Stomach (tissue), 9 donors: ENCODE results near the gene MARCHF6. TPM values are rescaled to one million over a fixed set of nuclear protein-coding genes. Genes with fewer than 3 reads are reported as not detected.

Experiments
- DNase-seq, 2 donors: peaks; one replicate each; pipeline versions ENCODE4 v3.0.0 to v3.0.0-alpha.2; 2013 to 2019
- H3K27ac ChIP-seq, 5 donors: fragments of 200-600 bp in 4 of 5; sonication (generic) in 4 of 5; one replicate each; pipeline ENCODE4 v1.5.1; 2013 to 2019; ENCODE audit warnings: mild to moderate bottlenecking in 1 of 5, moderate library complexity in 1 of 5
- H3K27me3 ChIP-seq, 3 donors: fragments of 200-600 bp; sonication (generic); one replicate each; pipeline ENCODE4 v1.5.1; 2017 to 2019; ENCODE audit warnings: mixed run types in 1 of 3
- H3K36me3 ChIP-seq, 4 donors: fragments of 200-600 bp; sonication (generic); 1 replicate in 3 of 4; 2 replicates in 1 of 4; pipeline ENCODE4 v1.5.1; 2016 to 2019
- H3K4me1 ChIP-seq, 4 donors: fragments of 200-600 bp; sonication (generic); one replicate each; pipeline ENCODE4 v1.5.1; 2016 to 2019
- H3K4me3 ChIP-seq, 4 donors: fragments of 200-600 bp; sonication (generic) in 3 of 4; one replicate each; pipeline ENCODE4 v1.5.1; 2016 to 2019; ENCODE audit warnings: mild to moderate bottlenecking in 1 of 4
- H3K9me3 ChIP-seq, 4 donors: fragments of 200-600 bp; sonication (generic); one replicate each; pipeline ENCODE4 v1.5.1; 2016 to 2019
- CTCF ChIP-seq, 7 experiments: fragments of 450-650 bp in 4 of 7; fragments of 200-600 bp in 3 of 7; sonication (generic) in 3 of 7; IDR thresholded peaks; one replicate each; pipeline ENCODE4 v1.5.1; 2016 to 2019; ENCODE audit warnings: antibody characterized with exemption in 7 of 7, control low read depth in 2 of 7, mild to moderate bottlenecking in 1 of 7
- EP300 ChIP-seq: sonication (generic); formaldehyde crosslinking; IDR thresholded peaks from one replicate; pipeline ENCODE4 v1.6.1; 2017; ENCODE audit warnings: antibody characterized with exemption
- POLR2A ChIP-seq, 4 donors: fragments of 450-650 bp; IDR thresholded peaks; one replicate each; pipeline ENCODE4 v1.6.1; 2016; ENCODE audit warnings: antibody characterized with exemption in 4 of 4, control low read depth in 2 of 4, mild to moderate bottlenecking in 1 of 4, moderate library complexity in 1 of 4
- POLR2AphosphoS5 ChIP-seq, 3 donors: sonication (generic); formaldehyde crosslinking; IDR thresholded peaks; one replicate each; pipeline ENCODE4 v1.6.1; 2016; ENCODE audit warnings: antibody characterized with exemption in 3 of 3
- WGBS, 5 donors: extraction: QIAGEN DNeasy Blood & Tissue Kit in 3 of 5; methylation state at CpG; one replicate each; pipeline versions ENCODE4 v1.1.5 to v1.1.7; 2013 to 2018; 5-methylcytosine and 5-hydroxymethylcytosine counted together
- intact Hi-C: fragments of 100-400 bp; cut with DNase I; formaldehyde crosslinking; loops from one replicate; pipeline ENCODE4 v1.15.1; 2023; ENCODE audit warnings: low total_unique reads
- polyA plus RNA-seq, 3 donors: library from polyadenylated mRNA; stranded (reverse); fragments of 200-250 nt; gene quantifications; one replicate each; pipeline ENCODE4 v1.2.3, GENCODE V29; 2013
- total RNA-seq, 5 donors: library from RNA; depleted of rRNA; stranded (reverse); fragments of >200 nt; gene quantifications; one replicate each; pipeline versions ENCODE4 v1.1.0 to v1.2.3, GENCODE V29; 2014 to 2016
- donor health status: healthy with polysubstance abuse.
- donor health status: Bipolar disorder and iron deficiency.
- donor health status: healthy.

Gene MARCHF6
- total and polyA plus RNA-seq, 8 donors: 11.8 to 384 (median 83.9) TPM

- TF ChIP-seq CTCF (IDR thresholded peaks at IDR 0.05) (no peak), EP300 (no peak), POLR2A (IDR thresholded peaks at IDR 0.05) (no peak), POLR2AphosphoS5 (IDR thresholded peaks at IDR 0.05) (no peak)
- Histone ChIP-seq H3K27ac (no peak overlapping the region), H3K4me3 (no peak overlapping the region), H3K4me1 (peaks cover 10 to 18% (median 13%) of the 10 kb centered on the region in 4 donors), H3K27me3 (peaks cover 0 to 14% (median 4%) of the 10 kb centered on the region in 3 donors), H3K9me3 (no peaks in the 10 kb centered on the region), H3K36me3 (no peaks in the 10 kb centered on the region)
- 73 to 81% (median 75%) methylated on average over 4 of the region's 4 CpGs for WGBS, 5 donors
- intact Hi-C loops: no loop called here
- DNase-seq: no peak
Observed at GRCh38 chr5:10337986-10338385, 15.5 kb upstream of the MARCHF6 start.

GRCh38 chr5:10338686-10339057 lies 14.8 kb upstream of the MARCHF6 start:
- Histone ChIP-seq H3K4me1 (peaks cover 6 to 13% (median 7%) of the 10 kb centered on the region in 4 donors), H3K9me3 (no peaks in the 10 kb centered on the region), H3K27me3 (peaks cover 0 to 7% (median 0%) of the 10 kb centered on the region in 3 donors), H3K36me3 (no peaks in the 10 kb centered on the region), H3K27ac (no peak overlapping the region), H3K4me3 (no peak overlapping the region)
- no peak for TF ChIP-seq EP300
- no peak for TF ChIP-seq CTCF (IDR thresholded peaks at IDR 0.05)
- no peak for TF ChIP-seq POLR2A (IDR thresholded peaks at IDR 0.05)
- TF ChIP-seq POLR2AphosphoS5 (IDR thresholded peaks at IDR 0.05): no peak
- intact Hi-C loops: no loop called here
- DNase-seq: no peak
- 85 to 91% (median 90%) methylated on average over 2 of the region's 2 CpGs for WGBS, 5 donors

GRCh38 chr5:10339058-10339811 lies 14.3 kb upstream of the MARCHF6 start:
- intact Hi-C loops: no loop called here
- Histone ChIP-seq H3K27ac (no peak overlapping the region), H3K27me3 (peaks cover 0 to 1% (median 0%) of the 10 kb centered on the region in 3 donors), H3K4me1 (peaks cover under 1 to 7% (median 2%) of the 10 kb centered on the region in 4 donors), H3K9me3 (no peaks in the 10 kb centered on the region), H3K36me3 (no peaks in the 10 kb centered on the region), H3K4me3 (no peak overlapping the region)
- TF ChIP-seq EP300 (no peak), CTCF (IDR thresholded peaks at IDR 0.05) (no peak), POLR2A (IDR thresholded peaks at IDR 0.05) (no peak)
- DNase-seq: peak in 1 of 2 donors; percentile 68
- 71 to 77% (median 74%) methylated on average over 18 to 19 of the region's 19 CpGs for WGBS, 5 donors

GRCh38 chr5:10339958-10340357 lies 13.5 kb upstream of the MARCHF6 start:
- no peak for DNase-seq
- Histone ChIP-seq H3K4me1 (no peaks in the 10 kb centered on the region), H3K36me3 (no peaks in the 10 kb centered on the region), H3K9me3 (no peaks in the 10 kb centered on the region), H3K4me3 (no peak overlapping the region), H3K27ac (no peak overlapping the region), H3K27me3 (no peaks in the 10 kb centered on the region)
- WGBS, 5 donors: 75 to 92% (median 84%) methylated on average over 3 of the region's 3 CpGs
- intact Hi-C loops: no loop called here
- TF ChIP-seq CTCF (IDR thresholded peaks at IDR 0.05): no peak
- TF ChIP-seq POLR2AphosphoS5 (IDR thresholded peaks at IDR 0.05): no peak
- no peak for TF ChIP-seq EP300
- no peak for TF ChIP-seq POLR2A (IDR thresholded peaks at IDR 0.05)
